Epithelial cell of proximal tubule (primary cell): ENCODE measurements around the gene DNMBP. TPM values are rescaled to one million over a fixed set of nuclear protein-coding genes. Genes with fewer than 3 reads are reported as not detected.

ENCODE experiments used
- total RNA-seq: library from RNA; depleted of rRNA; stranded (reverse); fragments of >200 nt; gene quantifications from 2 replicates; pipeline ENCODE4 v1.2.3, GENCODE V29; 2015

Gene DNMBP
- total RNA-seq, 1 donor from 2014 or later, result 20.5 TPM

Other genes with a start within 250 kb of the DNMBP start
- gene ABCC2, start 227.3 kb downstream of the DNMBP start, total RNA-seq, result 0.17 and 1.2 TPM in 2 replicates
- gene CPN1, start 71.9 kb upstream of the DNMBP start, total RNA-seq, result not detected in 2 replicates
- 17.2 and 25.0 TPM in 2 replicates for gene ERLIN1, start 176.1 kb upstream of the DNMBP start, total RNA-seq
- gene CHUK, start 219.6 kb upstream of the DNMBP start, total RNA-seq, result 15.9 and 23.9 TPM in 2 replicates